Spleen (tissue), 7 donors: ENCODE measurements around the gene B3GNT5.

Source experiments
- POLR2A ChIP-seq, 3 donors: fragments of 450-650 bp; IDR thresholded peaks; one replicate each; pipeline ENCODE4 v1.5.1; 2017; ENCODE audit warnings: antibody characterized with exemption in 3 of 3, mild to moderate bottlenecking in 1 of 3
- POLR2AphosphoS5 ChIP-seq, 3 donors: sonication (generic); formaldehyde crosslinking; IDR thresholded peaks; one replicate each; pipeline ENCODE4 v1.5.1; 2017; ENCODE audit warnings: antibody characterized with exemption in 3 of 3
- TF ChIP-seq, protein P1 (sequence below), 11 experiments: fragments of 200-600 bp in 7 of 11; fragments of 450-650 bp in 4 of 11; sonication (generic) in 4 of 11; IDR thresholded peaks in 8 of 11; conservative IDR thresholded peaks in 3 of 11; 1 replicate in 7 of 11; 2 replicates in 4 of 11; pipeline versions ENCODE4 v1.4.0 to v1.8.0; 2016 to 2021; ENCODE audit warnings: antibody characterized with exemption in 11 of 11, inconsistent platforms in 4 of 11, mild to moderate bottlenecking in 1 of 11
- donor health status: DM: no; HTN: no; CAD: no; lungs with moderate emphysema.
- donor health status: DM: no; HTN: no; CAD: no.
- donor health status: DM: no; HTN: no; CAD: no.

DNA sequence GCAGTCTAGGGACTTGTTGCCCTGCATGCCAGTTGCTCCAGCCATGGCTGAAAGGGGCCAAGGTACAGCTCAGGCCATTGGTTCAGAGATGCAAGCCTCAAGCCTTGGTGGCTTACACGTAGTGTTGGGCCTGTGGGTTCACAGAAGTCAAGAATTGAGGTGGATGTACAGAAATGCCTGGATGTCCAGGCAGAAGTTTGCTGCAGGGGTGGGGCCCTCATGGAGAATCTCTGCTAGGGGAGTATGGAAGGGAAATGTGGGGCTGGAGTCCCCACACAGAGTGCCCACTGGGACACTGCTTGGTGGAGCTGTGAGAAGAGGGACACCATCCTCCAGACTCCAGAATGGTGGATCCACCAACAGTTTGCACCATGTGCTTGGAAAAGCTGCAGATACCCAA is 10.6 kb upstream of the B3GNT5 start:
- TF ChIP-seq POLR2A (IDR thresholded peaks at IDR 0.05): no peak
- TF ChIP-seq, protein P1, sequence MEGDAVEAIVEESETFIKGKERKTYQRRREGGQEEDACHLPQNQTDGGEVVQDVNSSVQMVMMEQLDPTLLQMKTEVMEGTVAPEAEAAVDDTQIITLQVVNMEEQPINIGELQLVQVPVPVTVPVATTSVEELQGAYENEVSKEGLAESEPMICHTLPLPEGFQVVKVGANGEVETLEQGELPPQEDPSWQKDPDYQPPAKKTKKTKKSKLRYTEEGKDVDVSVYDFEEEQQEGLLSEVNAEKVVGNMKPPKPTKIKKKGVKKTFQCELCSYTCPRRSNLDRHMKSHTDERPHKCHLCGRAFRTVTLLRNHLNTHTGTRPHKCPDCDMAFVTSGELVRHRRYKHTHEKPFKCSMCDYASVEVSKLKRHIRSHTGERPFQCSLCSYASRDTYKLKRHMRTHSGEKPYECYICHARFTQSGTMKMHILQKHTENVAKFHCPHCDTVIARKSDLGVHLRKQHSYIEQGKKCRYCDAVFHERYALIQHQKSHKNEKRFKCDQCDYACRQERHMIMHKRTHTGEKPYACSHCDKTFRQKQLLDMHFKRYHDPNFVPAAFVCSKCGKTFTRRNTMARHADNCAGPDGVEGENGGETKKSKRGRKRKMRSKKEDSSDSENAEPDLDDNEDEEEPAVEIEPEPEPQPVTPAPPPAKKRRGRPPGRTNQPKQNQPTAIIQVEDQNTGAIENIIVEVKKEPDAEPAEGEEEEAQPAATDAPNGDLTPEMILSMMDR (IDR thresholded peaks at IDR 0.05 in 8 of 11, conservative IDR thresholded peaks at IDR 0.05 in 3 of 11): no peak
- no peak for TF ChIP-seq POLR2AphosphoS5 (IDR thresholded peaks at IDR 0.05)
